Astrocyte of the spinal cord (primary cell): ENCODE measurements around the gene PCBD1.

Experiments
- DNase-seq: peaks from one replicate; pipeline ENCODE4 v3.0.0; 2011; ENCODE audit warnings: low read depth, low spot score
- H3K4me3 ChIP-seq: 2 replicates; pipeline ENCODE4 v1.5.1; 2011; ENCODE audit warnings: low read depth, mild to moderate bottlenecking, low read length, moderate library complexity
- in situ Hi-C: cut with HindIII; loops from 2 replicates; pipeline ENCODE4 v1.10.0; 2017; ENCODE audit warnings: low sequenced_read_pairs
- TF ChIP-seq, protein P1 (sequence below): IDR thresholded peaks from 2 replicates; pipeline ENCODE4 v1.5.1; 2012; ENCODE audit warnings: low read depth, mild to moderate bottlenecking, low read length, inconsistent platforms

PCBD1 gene

DNA sequence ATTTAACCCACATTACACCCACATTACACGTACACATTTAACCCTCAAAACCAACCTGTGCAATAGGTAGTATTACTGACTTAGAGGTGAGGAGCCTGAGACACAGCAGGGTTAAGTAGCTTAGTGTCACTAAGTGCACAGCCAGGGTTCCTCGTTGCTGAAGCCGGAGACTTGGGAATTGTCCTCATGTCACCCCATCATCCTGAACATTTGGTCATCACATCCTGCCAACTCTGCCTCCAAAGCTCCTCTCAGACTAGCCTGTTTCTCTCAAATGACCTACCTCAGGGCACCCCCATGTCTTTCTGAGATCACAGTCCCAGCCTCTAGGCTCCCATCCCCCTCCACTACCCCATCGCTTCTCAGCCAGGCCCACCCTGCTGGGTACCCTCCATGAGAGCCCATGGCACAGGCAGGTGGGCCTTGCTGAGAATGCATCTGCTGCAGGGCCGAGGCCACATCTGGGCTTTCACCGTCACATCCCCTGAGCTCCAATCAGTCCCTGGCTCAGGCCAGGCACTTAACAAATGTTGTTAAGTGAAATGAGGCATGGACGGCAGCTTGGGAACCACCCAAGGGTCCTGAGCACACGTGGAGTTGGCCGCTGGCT, 21.1 kb upstream of the PCBD1 start:
- DNase-seq, result no peak
- TF ChIP-seq, protein P1, sequence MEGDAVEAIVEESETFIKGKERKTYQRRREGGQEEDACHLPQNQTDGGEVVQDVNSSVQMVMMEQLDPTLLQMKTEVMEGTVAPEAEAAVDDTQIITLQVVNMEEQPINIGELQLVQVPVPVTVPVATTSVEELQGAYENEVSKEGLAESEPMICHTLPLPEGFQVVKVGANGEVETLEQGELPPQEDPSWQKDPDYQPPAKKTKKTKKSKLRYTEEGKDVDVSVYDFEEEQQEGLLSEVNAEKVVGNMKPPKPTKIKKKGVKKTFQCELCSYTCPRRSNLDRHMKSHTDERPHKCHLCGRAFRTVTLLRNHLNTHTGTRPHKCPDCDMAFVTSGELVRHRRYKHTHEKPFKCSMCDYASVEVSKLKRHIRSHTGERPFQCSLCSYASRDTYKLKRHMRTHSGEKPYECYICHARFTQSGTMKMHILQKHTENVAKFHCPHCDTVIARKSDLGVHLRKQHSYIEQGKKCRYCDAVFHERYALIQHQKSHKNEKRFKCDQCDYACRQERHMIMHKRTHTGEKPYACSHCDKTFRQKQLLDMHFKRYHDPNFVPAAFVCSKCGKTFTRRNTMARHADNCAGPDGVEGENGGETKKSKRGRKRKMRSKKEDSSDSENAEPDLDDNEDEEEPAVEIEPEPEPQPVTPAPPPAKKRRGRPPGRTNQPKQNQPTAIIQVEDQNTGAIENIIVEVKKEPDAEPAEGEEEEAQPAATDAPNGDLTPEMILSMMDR, result no peak
- in situ Hi-C loops, result no loop called here
- no peak overlapping the region for H3K4me3 ChIP-seq

DNA sequence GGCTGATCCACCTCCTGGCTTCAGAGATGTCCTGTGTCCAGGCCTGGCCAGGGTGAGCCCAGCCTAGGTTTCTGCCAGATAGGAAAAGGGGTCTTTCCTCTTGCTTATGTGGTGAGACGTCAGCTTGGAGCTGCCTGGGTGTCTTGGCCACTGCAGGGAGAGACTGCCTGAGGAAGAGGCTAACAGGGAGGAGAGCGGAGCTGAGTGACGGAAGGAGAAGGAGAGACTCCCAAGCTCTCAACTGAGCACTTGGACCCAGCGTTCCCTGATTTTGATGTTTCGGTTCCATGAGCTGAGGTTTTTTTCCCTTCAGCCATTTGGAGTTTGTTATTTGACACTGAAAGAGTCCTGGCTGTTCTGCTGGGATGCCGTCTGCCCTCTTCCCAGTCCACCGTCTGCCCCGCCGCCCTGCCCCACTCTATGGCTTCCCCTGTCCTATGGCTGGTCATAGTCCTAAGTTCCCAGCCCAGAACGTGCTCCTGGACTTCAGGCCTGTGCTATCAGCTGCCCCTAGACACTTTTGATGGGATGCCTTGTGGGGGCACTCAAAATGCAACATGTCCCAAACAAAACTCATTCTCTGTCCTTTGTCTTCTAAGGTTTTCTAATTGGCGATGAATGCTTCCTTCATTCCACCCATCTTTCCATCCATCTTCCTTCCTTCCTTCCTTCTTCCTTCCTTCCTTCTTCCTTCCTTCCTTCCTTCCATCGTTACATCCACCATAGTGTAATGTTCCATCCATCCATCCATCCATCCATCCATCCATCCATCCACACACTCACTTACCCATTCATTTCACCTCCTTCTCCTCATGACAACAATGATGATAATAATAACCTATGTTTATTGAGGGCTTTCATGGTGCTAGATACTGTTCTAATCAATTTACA, 20.3 kb upstream of the PCBD1 start:
- in situ Hi-C loops, result no loop called here
- DNase-seq, result no peak
- no peak overlapping the region for H3K4me3 ChIP-seq
- TF ChIP-seq, protein P1, result no peak

DNA sequence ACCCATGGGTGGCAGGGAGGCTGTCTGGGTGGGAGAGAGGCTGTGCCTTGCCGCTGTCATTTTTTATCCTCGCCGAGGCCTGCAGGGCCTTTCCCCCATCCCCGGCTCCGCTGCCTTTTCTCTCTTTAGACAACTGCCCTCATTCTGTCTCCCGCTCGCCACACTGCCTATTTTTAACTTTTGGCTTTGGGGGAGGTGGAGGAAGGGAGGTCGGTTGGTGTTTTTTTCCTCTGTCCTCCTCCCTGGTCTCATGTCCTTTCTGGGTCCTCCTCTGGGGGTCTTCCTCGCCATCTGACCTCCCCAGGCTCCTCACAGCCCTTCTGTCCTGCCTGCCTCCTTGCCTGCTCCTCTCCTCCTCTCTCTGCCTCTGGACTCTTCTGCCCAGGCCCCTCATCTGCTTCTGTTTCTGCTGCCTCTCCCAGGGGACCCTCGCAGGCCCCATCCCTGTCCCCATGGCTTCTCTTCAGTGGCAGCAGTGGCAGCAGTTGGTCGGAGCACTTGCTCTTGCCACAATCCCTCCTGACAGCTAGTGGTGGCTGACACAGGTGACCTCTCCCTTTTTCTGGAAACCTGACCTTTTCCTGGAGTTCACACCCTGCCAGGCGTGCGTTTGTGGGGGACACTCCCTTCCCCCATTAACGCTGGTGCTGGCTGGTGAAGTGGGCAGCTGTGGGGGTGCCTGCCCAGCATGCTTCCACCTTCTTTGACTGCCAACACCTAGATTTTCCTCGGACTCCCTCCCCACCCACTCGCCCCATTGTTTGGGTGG, 19.5 kb upstream of the PCBD1 start:
- no peak for DNase-seq
- H3K4me3 ChIP-seq, result no peak overlapping the region
- in situ Hi-C loops, result no loop called here
- TF ChIP-seq, protein P1, result no peak

DNA sequence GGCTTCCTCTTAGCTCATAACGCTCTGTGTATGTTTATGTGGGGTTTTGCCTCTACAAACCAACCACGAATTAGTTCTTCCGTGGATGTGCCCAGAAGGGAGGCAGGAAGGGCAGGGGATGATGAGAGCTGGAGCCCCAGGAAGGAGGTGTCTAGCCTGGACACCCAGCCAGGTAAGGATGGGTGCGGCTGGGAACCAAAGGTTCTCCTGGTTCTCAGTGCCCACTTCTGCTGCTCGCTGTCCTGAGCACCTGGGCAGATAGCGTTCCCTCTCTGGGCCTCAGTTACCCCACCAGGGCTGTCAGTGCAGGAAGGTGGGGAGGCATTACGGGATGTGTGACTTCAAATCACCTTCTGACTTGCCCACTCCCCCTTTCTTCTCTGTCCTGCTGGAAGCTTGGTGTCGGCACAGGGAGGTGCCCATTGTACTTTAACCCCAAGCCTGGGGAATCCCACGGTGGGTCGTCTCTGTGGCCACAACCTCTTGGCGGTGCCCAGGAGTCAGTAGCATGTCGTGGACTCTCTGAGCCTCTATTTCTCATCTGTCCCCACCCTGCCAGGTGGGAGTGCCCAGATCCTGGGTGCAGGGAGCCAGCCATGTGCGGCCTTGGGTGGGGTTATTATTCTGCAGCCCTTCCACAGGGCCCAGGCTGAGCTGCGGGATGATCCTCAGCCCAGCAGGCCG, 18.7 kb upstream of the PCBD1 start:
- DNase-seq, result no peak
- in situ Hi-C loops, result no loop called here
- no peak overlapping the region for H3K4me3 ChIP-seq
- TF ChIP-seq, protein P1, result no peak

DNA sequence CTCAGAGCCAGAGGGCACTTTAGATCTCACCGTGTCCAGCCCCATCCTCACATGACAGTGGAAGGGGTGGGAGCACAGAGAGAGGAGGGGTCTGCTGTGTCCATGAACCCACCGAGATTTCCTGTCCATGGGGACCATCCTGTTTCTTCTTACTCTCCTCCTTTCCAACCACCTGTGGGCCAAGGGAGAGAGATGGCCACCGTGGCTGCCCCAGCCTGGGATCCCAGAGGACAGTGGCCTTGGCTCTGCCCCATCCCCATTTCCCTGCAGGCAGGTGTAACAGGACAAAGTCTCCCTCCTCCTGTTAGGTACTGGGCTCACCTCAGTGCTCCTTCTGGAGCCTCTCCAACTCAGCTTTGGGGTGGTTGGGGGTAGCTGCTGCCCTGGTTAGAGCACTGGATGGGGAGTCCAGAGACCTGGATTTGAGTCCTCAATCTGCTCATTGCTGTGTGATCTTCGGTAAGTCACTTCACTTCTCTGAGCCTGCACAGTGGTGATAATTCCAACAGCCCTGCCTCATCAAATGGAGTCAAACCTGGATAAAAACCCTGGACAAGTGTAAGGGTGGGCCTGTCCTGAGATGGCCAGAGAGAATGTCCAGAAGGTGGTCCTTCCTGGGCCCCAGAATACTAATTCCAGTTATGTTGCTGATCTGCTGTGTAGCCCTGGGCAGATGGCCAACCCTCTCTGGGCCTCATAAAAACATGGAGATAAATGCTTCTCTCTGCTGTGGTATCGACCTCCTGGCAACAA, 17.8 kb upstream of the PCBD1 start:
- no peak overlapping the region for H3K4me3 ChIP-seq
- in situ Hi-C loops, result no loop called here
- no peak for DNase-seq
- TF ChIP-seq, protein P1, result no peak
